ENCODE data around the gene FAM53A. TPM values are rescaled to one million over a fixed set of nuclear protein-coding genes. Genes with fewer than 3 reads are reported as not detected.

Gene FAM53A
- total and polyA plus RNA-seq, 2 of the 4 experiments (the other 2 are of a cell fraction) = 2.0 to 3.1 TPM

DNA sequence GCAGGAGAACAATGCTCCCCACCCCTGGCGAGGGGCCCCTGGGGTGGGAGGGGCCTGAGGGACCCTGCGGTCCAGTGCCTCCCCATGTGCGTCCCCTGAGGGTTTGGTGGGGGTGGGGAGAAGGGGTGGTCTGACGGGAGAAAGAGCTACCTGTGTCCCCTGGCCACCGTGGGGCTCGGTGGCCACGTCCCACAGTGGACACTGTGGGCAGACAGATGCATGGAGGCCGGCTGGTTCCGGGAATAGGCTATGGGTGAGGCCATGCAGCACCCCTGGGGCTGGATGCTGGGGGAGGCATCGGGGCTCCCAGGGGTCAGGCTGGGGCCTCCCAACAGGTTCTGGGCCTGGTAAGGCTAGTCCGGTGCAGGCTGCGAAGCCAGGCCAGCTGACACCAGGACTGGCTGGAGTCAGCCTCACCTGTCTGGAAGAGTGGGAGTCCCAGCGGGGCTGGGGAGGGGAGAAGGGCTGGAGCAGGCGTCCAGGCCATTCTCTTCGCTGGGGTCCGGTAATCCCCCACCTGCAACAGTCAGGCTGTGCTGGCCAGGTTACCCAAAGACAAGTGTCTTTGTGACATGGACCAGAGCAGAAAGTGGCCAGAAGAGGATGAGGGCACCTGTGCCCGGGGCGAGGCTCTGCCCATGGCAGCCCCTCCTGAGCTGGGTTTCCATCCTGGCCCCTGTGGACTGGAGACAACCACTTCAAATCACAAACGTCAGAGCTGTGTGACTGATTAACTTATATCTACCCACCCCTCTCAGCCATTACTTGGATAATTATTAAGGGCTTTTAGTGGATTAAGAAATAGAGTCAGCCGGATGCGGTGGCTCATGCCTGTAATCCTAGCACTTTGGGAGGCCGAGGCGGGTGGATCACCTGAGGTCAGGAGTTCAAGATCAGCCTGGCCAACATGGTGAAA is 1.4 kb upstream of the FAM53A start:
- H3K23ac ChIP-seq (ENCODE audit: low read depth, low read length) = no peak overlapping the region
- H3K79me1 ChIP-seq (ENCODE audit: low read depth in 1 of 2, low read length in 2 of 2) = peaks cover 0 to 7% of the 10 kb centered on the region in 2 experiments; a peak in 2 of 4 replicates
- POLR2A ChIA-PET (ENCODE audit: unreplicated experiment) = no interaction called here
- no peak overlapping the region for H3K9ac ChIP-seq (ENCODE audit: low read depth, low read length)
- no peak overlapping the region for H2AK9ac ChIP-seq (replicated peaks; ENCODE audit: low read depth, low read length, poor library complexity)
- H2BK20ac ChIP-seq (ENCODE audit: low read depth, low read length) = no peak overlapping the region
- peaks cover 5% of the 10 kb centered on the region for H4K20me1 ChIP-seq (ENCODE audit: insufficient read depth, low read length)
- CTCF ChIA-PET = no interaction called here
- H3K9me1 ChIP-seq (ENCODE audit: insufficient read depth, low read length) = peaks cover 4% of the 10 kb centered on the region; the same call in 1 of the 2 replicates
- intact Hi-C loops (cut with micrococcal nuclease) (no loop called here), dilution Hi-C loops (cut with HindIII; ENCODE audit: low sequenced_read_pairs, unreplicated experiment) (no loop called here), in situ Hi-C loops (cut with MboI; ENCODE audit: low sequenced_read_pairs) (no loop called here)
- H3K14ac ChIP-seq (replicated peaks; ENCODE audit: low read depth, low read length) = no peak overlapping the region
- H2BK120ac ChIP-seq (ENCODE audit: low read depth, low read length) = no peak overlapping the region
- H3K4me2 ChIP-seq (ENCODE audit: low read depth, low read length) = no peak overlapping the region
- H3K9me3 ChIP-seq (ENCODE audit: control insufficient read depth, insufficient read depth, low read length) = no peaks in the 10 kb centered on the region
- no peak overlapping the region for H2BK5ac ChIP-seq (ENCODE audit: low read depth, low read length, poor library complexity, severe bottlenecking)
- no peaks in the 10 kb centered on the region for H3K27me3 ChIP-seq (ENCODE audit: control insufficient read depth, insufficient read depth, low read length)
- H2BK15ac ChIP-seq (ENCODE audit: low read depth, low read length) = no peak overlapping the region
- no peak overlapping the region for H3K4me3 ChIP-seq (ENCODE audit: insufficient read depth, low read depth, low read length)
- H4K8ac ChIP-seq (ENCODE audit: low read depth in 2 of 2, low read length in 2 of 2) = no peak overlapping the region; a peak in 1 of 4 replicates
- H3K4ac ChIP-seq (ENCODE audit: low read depth, low read length) = no peak overlapping the region
- H3K18ac ChIP-seq (ENCODE audit: low read depth, low read length) = no peak overlapping the region
- BruUV-seq (replicated peaks) = no TSS peak
- ATAC-seq (ENCODE audit: low read depth) (no peak), DNase-seq (no peak)
- no peak overlapping the region for H3K56ac ChIP-seq (ENCODE audit: extremely low read depth, insufficient read depth, low read length)
- no peak overlapping the region for H3K27ac ChIP-seq (ENCODE audit: insufficient read depth, low read length)
- TF ChIP-seq MXI1 (IDR thresholded peaks at IDR 0.05; ENCODE audit: borderline replicate concordance, low read depth, low read length) = no peak
- TF ChIP-seq BHLHE40 (IDR thresholded peaks at IDR 0.05; ENCODE audit: low read depth, low read length) = no peak
- no peak for TF ChIP-seq CEBPB (IDR thresholded peaks at IDR 0.05; ENCODE audit: low read depth, low read length)
- no peak for TF ChIP-seq MAZ (IDR thresholded peaks at IDR 0.05; ENCODE audit: borderline replicate concordance, low read depth, low read length)
- TF ChIP-seq FOS (IDR thresholded peaks at IDR 0.05; ENCODE audit: low read depth, low read length) = no peak
- no peaks in the 10 kb centered on the region for H3K36me3 ChIP-seq (ENCODE audit: control insufficient read depth, insufficient read depth, low read length)
- H4K91ac ChIP-seq (ENCODE audit: insufficient read depth, low read depth, low read length) = no peak overlapping the region
- no peak overlapping the region for H2AFZ ChIP-seq (replicated peaks; ENCODE audit: low read length, poor library complexity)
- peaks cover 6% of the 10 kb centered on the region; the same call in 1 of the 2 replicates for H3K4me1 ChIP-seq (ENCODE audit: control insufficient read depth, insufficient read depth, low read length)
- 92% methylated on average over 7 of the region's 23 CpGs; no CpG with 5 or more reads in 1 of the 2 experiments for WGBS, 2 experiments (ENCODE audit: extremely low coverage in 2 of 2, insufficient read length in 1 of 2)
- H2AK5ac ChIP-seq (ENCODE audit: low read depth, low read length) = no peak overlapping the region
- no peak overlapping the region for H4K5ac ChIP-seq (ENCODE audit: low read depth, low read length)
